K562 (cell line): ENCODE data around the gene NUDT2. TPM values are rescaled to one million over a fixed set of nuclear protein-coding genes. Genes with fewer than 3 reads are reported as not detected.

Experiments used
- ATAC-seq: fragments of 200-7000 bp; cut with Tn5 transposase; 3 replicates; pipeline ENCODE4 v1.9.1; 2020; ENCODE audit warnings: moderate library complexity
- BruUV-seq: library from RNA; stranded (reverse); fragments of 400-500 nt; replicated peaks from 2 replicates; lab custom pipeline; 2021; lab: Mats Ljungman, UMichigan
- CTCF ChIA-PET: fragments of 300-600 bp; formaldehyde crosslinking; extraction: SDS; loops from one replicate; lab custom pipeline; 2021; ENCODE audit warnings: low intra/inter-chr PET ratio; lab: Yijun Ruan, JAX
- POLR2A ChIA-PET: fragments of 300-600, 350-650 bp; sonication (Branson Sonifier 250); formaldehyde crosslinking; extraction: SDS; loops from one replicate; lab custom pipeline; 2021; ENCODE audit warnings: antibody characterized with exemption, inconsistent platforms; lab: Yijun Ruan, JAX
- DNase-seq, 4 experiments: peaks; one replicate each; pipeline versions ENCODE4 v3.0.0 to v3.0.0-alpha.2; 2011 to 2018; ENCODE audit warnings: low spot score in 3 of 4, mixed read lengths in 3 of 4; ENCODE audit errors: extremely low read depth in 1 of 4
- FAIRE-seq: peaks from 2 replicates; lab custom pipeline; 2011; peaks lifted over from hg19 to GRCh38; lab: Jason Lieb, UNC
- H2AFZ ChIP-seq: 2 replicates; pipeline ENCODE4 v1.6.0; 2011; ENCODE audit warnings: low read depth, low read length, control low read depth, inconsistent platforms
- H3K27ac ChIP-seq: fragments of 200-600 bp; 3 replicates; pipeline ENCODE4 v1.8.0; 2011; ENCODE audit warnings: low read depth, mild to moderate bottlenecking, control low read depth, inconsistent platforms, low read length, moderate library complexity, mixed read lengths; ENCODE audit errors: extremely low read depth
- H3K27me3 ChIP-seq, 2 experiments: fragments of 300-600 bp in 1 of 2; 2 replicates in 1 of 2; 3 replicates in 1 of 2; pipeline versions ENCODE4 v1.6.0 to v1.8.0; 2011; ENCODE audit warnings: inconsistent platforms in 2 of 2, low read length in 2 of 2, mild to moderate bottlenecking in 1 of 2, mixed read lengths in 1 of 2, moderate library complexity in 1 of 2; ENCODE audit not compliant: control insufficient read depth in 2 of 2, insufficient read depth in 2 of 2
- H3K36me3 ChIP-seq: fragments of 300-600 bp; 3 replicates; pipeline ENCODE4 v1.8.0; 2011; ENCODE audit warnings: mild to moderate bottlenecking, low read length, inconsistent platforms; ENCODE audit not compliant: control insufficient read depth, insufficient read depth
- H3K4me1 ChIP-seq, 2 experiments: fragments of 200-600 bp in 1 of 2; replicated peaks in 1 of 2; 2 replicates in 1 of 2; 3 replicates in 1 of 2; pipeline versions ENCODE4 v1.5.1 to v1.8.0; 2011; ENCODE audit warnings: inconsistent platforms in 2 of 2, low read length in 2 of 2, mild to moderate bottlenecking in 1 of 2, mixed read lengths in 1 of 2, moderate library complexity in 1 of 2; ENCODE audit not compliant: control insufficient read depth in 2 of 2, insufficient read depth in 2 of 2
- H3K4me2 ChIP-seq: 2 replicates; pipeline ENCODE4 v1.6.1; 2011; ENCODE audit warnings: low read length, control low read depth, inconsistent platforms, mixed read lengths; ENCODE audit not compliant: insufficient read depth
- H3K4me3 ChIP-seq: fragments of 200-600 bp; sonication (generic), shearing (Covaris generic); 2 replicates; pipeline ENCODE4 v1.5.1; 2016; ENCODE audit warnings: control low read depth, inconsistent platforms
- H3K79me2 ChIP-seq: fragments of 200-600 bp; 3 replicates; pipeline ENCODE4 v1.8.0; 2011; ENCODE audit warnings: low read length, inconsistent platforms; ENCODE audit not compliant: control insufficient read depth, insufficient read depth
- H3K9ac ChIP-seq, 2 experiments: 2 replicates each; pipeline versions ENCODE4 v1.6.0 to v1.6.1; 2011; ENCODE audit warnings: low read depth in 2 of 2, low read length in 2 of 2, control low read depth in 1 of 2, inconsistent platforms in 1 of 2, mild to moderate bottlenecking in 1 of 2, mixed read lengths in 1 of 2; ENCODE audit not compliant: insufficient read depth in 1 of 2
- H3K9me1 ChIP-seq: one replicate; pipeline ENCODE4 v1.6.0; 2011; ENCODE audit warnings: inconsistent platforms, mild to moderate bottlenecking, low read length, moderate library complexity; ENCODE audit not compliant: control insufficient read depth, insufficient read depth
- H3K9me3 ChIP-seq: replicated peaks from 2 replicates; pipeline ENCODE4 v1.5.1; 2011; ENCODE audit warnings: low read depth, low read length, inconsistent platforms; ENCODE audit not compliant: control insufficient read depth, insufficient read depth
- H4K20me1 ChIP-seq: replicated peaks from 2 replicates; pipeline ENCODE4 v1.6.1; 2011; ENCODE audit warnings: low read length, inconsistent platforms, mixed read lengths; ENCODE audit not compliant: control insufficient read depth, insufficient read depth
- ESRRA ChIP-seq: fragments of 450-650 bp; IDR thresholded peaks from 2 replicates; pipeline ENCODE4 v1.6.1; 2014; ENCODE audit warnings: low read depth, mild to moderate bottlenecking, moderate library complexity, borderline replicate concordance
- KLF13 ChIP-seq: fragments of 450-650 bp; IDR thresholded peaks from 2 replicates; pipeline ENCODE4 v1.6.1; 2016; ENCODE audit warnings: missing genetic modification characterization, low read depth, mild to moderate bottlenecking, missing compliant biosample characterization, moderate library complexity, borderline replicate concordance
- PHF21A ChIP-seq: fragments of 450-650 bp; IDR thresholded peaks from 2 replicates; pipeline ENCODE4 v1.6.1; 2017; ENCODE audit warnings: low read depth, borderline replicate concordance
- RBFOX2 ChIP-seq: fragments of 200-400 bp; formaldehyde crosslinking; IDR thresholded peaks from 2 replicates; pipeline ENCODE4 v1.6.1; 2017; ENCODE audit warnings: low read depth, mild to moderate bottlenecking, low read length, moderate library complexity
- SMARCE1 ChIP-seq: fragments of 450-650 bp; IDR thresholded peaks from 2 replicates; pipeline ENCODE4 v1.7.1; 2016; ENCODE audit warnings: mild to moderate bottlenecking
- ZKSCAN1 ChIP-seq: fragments of 150-350 bp; IDR thresholded peaks from 2 replicates; pipeline ENCODE4 v1.6.1; 2016; ENCODE audit warnings: low read depth, low read length
- ZNF551 ChIP-seq: fragments of 250-450 bp; sonication (Bioruptor Pico); IDR thresholded peaks from 2 replicates; pipeline ENCODE4 v1.5.0; 2021; ENCODE audit warnings: mild to moderate bottlenecking, moderate library complexity
- WGBS: fragments of 100-300 bp; shearing (Covaris generic); methylation state at CpG from one replicate; pipeline ENCODE4 v1.1.6; 2016; ENCODE audit warnings: low coverage, mixed read lengths; ENCODE audit not compliant: insufficient coverage; ENCODE audit errors: missing lambda C conversion rate; 5-methylcytosine and 5-hydroxymethylcytosine counted together
- in situ Hi-C: fragments of 300-500 bp; cut with MboI; formaldehyde crosslinking; loops from 4 replicates; pipeline ENCODE4 v1.15.0; 2018; ENCODE audit warnings: inconsistent platforms, mixed read lengths
- intact Hi-C: fragments of 100-400 bp; cut with micrococcal nuclease; formaldehyde crosslinking; loops from 2 replicates; pipeline ENCODE4 v1.14.2; 2022
- polyA plus RNA-seq, 8 experiments: library from polyadenylated mRNA; depleted of rRNA in 4 of 8; stranded (reverse) in 5 of 8; unstranded in 3 of 8; fragments of >200 nt; fragmentation: Nextera tagmentation in 2 of 8; fragmentation: Illumina TruSeq in 1 of 8; extraction: Ambion mirVana in 2 of 8; extraction: Trizol in 1 of 8; gene quantifications; 2 replicates each; pipeline versions ENCODE4 v1.2.1 to v1.2.3, GENCODE V29; 2011 to 2014; ENCODE audit warnings: inconsistent platforms in 1 of 8, missing spikeins in 1 of 8
- total RNA-seq, 7 experiments: library from RNA; depleted of rRNA in 6 of 7; stranded (reverse); fragments of >200 nt in 6 of 7; fragmentation: Illumina TruSeq in 2 of 7; extraction: Trizol in 2 of 7; gene quantifications; 2 replicates each; pipeline versions ENCODE4 v1.2.1 to v1.2.3, GENCODE V29; 2011 to 2021; ENCODE audit warnings: low replicate concordance in 1 of 7
- TF ChIP-seq, protein P1 (sequence below): fragments of 250-450 bp; sonication (Bioruptor Pico); IDR thresholded peaks from 2 replicates; pipeline ENCODE4 v1.8.0; 2022; ENCODE audit warnings: moderate library complexity, mild to moderate bottlenecking, inconsistent platforms

The NUDT2 gene
- total and polyA plus RNA-seq, 9 of the 15 experiments (the other 6 are each of a cell fraction or from before 2014, with no cell fraction given): 11.5 to 28.1 (median 19.0) TPM

DNA sequence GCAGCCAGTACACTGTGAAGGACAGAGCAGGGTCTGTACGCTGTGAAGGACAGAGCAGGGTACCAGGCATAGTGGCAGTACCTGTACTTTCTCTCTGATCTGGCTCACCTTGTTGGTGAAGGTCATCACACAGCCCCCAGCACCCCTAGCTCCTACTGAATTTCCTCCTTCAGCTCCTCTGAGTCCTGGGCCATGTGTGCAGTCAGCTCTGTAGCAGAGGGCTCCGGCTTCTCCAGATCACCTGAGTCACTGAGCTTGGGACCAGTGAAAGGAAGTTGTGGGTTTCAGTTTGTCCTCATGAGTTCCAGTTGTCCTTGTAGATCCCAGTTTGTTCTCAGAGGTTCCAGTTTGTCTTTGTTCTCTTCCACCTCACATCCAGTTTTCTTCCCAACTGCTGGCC, 5.5 kb downstream of the NUDT2 start:
- H2AFZ ChIP-seq: no peak overlapping the region
- intact Hi-C loops: no loop called here
- peaks cover 5% of the 10 kb centered on the region for H3K79me2 ChIP-seq
- ATAC-seq (no peak), DNase-seq (no peak), FAIRE-seq (no peak)
- BruUV-seq: no TSS peak
- no peaks in the 10 kb centered on the region for H3K9me3 ChIP-seq
- no peak overlapping the region for H3K9ac ChIP-seq
- 100% methylated on average over 1 of the region's 2 CpGs for WGBS
- no peaks in the 10 kb centered on the region for H4K20me1 ChIP-seq
- H3K27ac ChIP-seq: no peak overlapping the region
- ChIA-PET CTCF (no interaction called here), POLR2A (interaction anchor here (1.7 kb wide), 1 partner anchor 42 kb away, joined by 6 read pairs; the partner anchor contains the start of gene MYORG)
- no peak overlapping the region for H3K4me3 ChIP-seq
- H3K27me3 ChIP-seq: no peaks in the 10 kb centered on the region
- H3K4me2 ChIP-seq: no peak overlapping the region
- peaks cover 6 to 10% of the 10 kb centered on the region in 2 experiments; a peak in 3 of 5 replicates for H3K4me1 ChIP-seq
- in situ Hi-C loops: no loop called here
- no peak for TF ChIP-seq SMARCE1
- TF ChIP-seq RBFOX2: no peak
- TF ChIP-seq ZKSCAN1: no peak
- TF ChIP-seq, protein P1, sequence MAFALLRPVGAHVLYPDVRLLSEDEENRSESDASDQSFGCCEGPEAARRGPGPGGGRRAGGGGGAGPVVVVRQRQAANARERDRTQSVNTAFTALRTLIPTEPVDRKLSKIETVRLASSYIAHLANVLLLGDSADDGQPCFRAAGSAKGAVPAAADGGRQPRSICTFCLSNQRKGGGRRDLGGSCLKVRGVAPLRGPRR (CRISPR knock-in tag): no peak
- no peak for TF ChIP-seq KLF13 (tag)
- TF ChIP-seq PHF21A: no peak
- TF ChIP-seq ZNF551 (CRISPR knock-in tag): no peak
- TF ChIP-seq ESRRA: no peak
- TF ChIP-seq, all 486 proteins: peak for 0
- H3K36me3 ChIP-seq: peaks cover 9% of the 10 kb centered on the region; the same call in 2 of the 3 replicates
- no peaks in the 10 kb centered on the region for H3K9me1 ChIP-seq
